Panc1 (cell line): ENCODE measurements around the gene CD96. TPM values are rescaled to one million over a fixed set of nuclear protein-coding genes. Genes with fewer than 3 reads are reported as not detected.

Experiments
- ATAC-seq: fragments of 200-7000 bp; cut with Tn5 transposase; 2 replicates; pipeline ENCODE4 v1.9.1; 2020; ENCODE audit warnings: mild to moderate bottlenecking, moderate library complexity
- BruUV-seq: library from RNA; stranded (reverse); fragments of 400-500 nt; replicated peaks from 2 replicates; lab custom pipeline; 2021; lab: Mats Ljungman, UMichigan
- CTCF ChIA-PET: fragments of 300-600 bp; sonication (Branson Sonifier 250); formaldehyde crosslinking; loops from one replicate; lab custom pipeline; 2022; ENCODE audit warnings: antibody characterized with exemption; lab: Charles Lee
- POLR2A ChIA-PET: fragments of 300-600 bp; sonication (Branson Sonifier 250); formaldehyde crosslinking; loops from one replicate; lab custom pipeline; 2022; ENCODE audit warnings: antibody characterized with exemption; lab: Charles Lee
- DNase-seq: peaks from one replicate; pipeline ENCODE4 v3.0.0-alpha.2; 2010; ENCODE audit warnings: low read depth, low spot score
- H3K27ac ChIP-seq: 2 replicates; pipeline ENCODE4 v1.5.1; 2011; ENCODE audit warnings: mild to moderate bottlenecking, low read length, inconsistent platforms
- H3K27me3 ChIP-seq: fragments of 200-500 bp; sonication (Bioruptor generic); 2 replicates; pipeline ENCODE4 v1.6.0; 2014; ENCODE audit warnings: low read length, inconsistent platforms; ENCODE audit not compliant: control insufficient read depth, insufficient read depth
- H3K36me3 ChIP-seq: fragments of 200-500 bp; sonication (Bioruptor generic); 2 replicates; pipeline ENCODE4 v1.5.1; 2014; ENCODE audit warnings: inconsistent platforms, mild to moderate bottlenecking, low read length, moderate library complexity; ENCODE audit not compliant: control insufficient read depth, insufficient read depth
- H3K4me1 ChIP-seq: 2 replicates; pipeline ENCODE4 v1.5.1; 2011; ENCODE audit warnings: inconsistent platforms, mild to moderate bottlenecking, low read length, moderate library complexity; ENCODE audit not compliant: control insufficient read depth, insufficient read depth
- H3K4me3 ChIP-seq, 2 experiments: 2 replicates each; pipeline ENCODE4 v1.5.1; 2011 to 2012; ENCODE audit warnings: low read depth in 2 of 2, low read length in 2 of 2, mild to moderate bottlenecking in 2 of 2, inconsistent platforms in 1 of 2, moderate library complexity in 1 of 2
- H3K9me3 ChIP-seq: fragments of 200-500 bp; sonication (Bioruptor generic); 2 replicates; pipeline ENCODE4 v1.5.1; 2014; ENCODE audit warnings: low read depth, mild to moderate bottlenecking, inconsistent platforms, low read length, moderate library complexity; ENCODE audit not compliant: control insufficient read depth, insufficient read depth
- CTCF ChIP-seq: fragments of 450-650 bp; IDR thresholded peaks from 2 replicates; pipeline ENCODE4 v1.5.1; 2017; ENCODE audit warnings: mild to moderate bottlenecking
- POLR2AphosphoS5 ChIP-seq: IDR thresholded peaks from 2 replicates; pipeline ENCODE4 v1.6.1; 2012; ENCODE audit warnings: mild to moderate bottlenecking, low read depth, low read length, moderate library complexity
- SIN3A ChIP-seq: IDR thresholded peaks from 2 replicates; pipeline ENCODE4 v1.6.1; 2012; ENCODE audit warnings: low read depth, mild to moderate bottlenecking, low read length, moderate library complexity, borderline replicate concordance; ENCODE audit not compliant: insufficient read depth
- TCF7L2 ChIP-seq: IDR thresholded peaks from 2 replicates; pipeline ENCODE4 v1.6.1; 2011; ENCODE audit warnings: mild to moderate bottlenecking, low read depth, low read length, inconsistent platforms
- in situ Hi-C: cut with HindIII; loops from 2 replicates; pipeline ENCODE4 v1.10.0; 2016; ENCODE audit warnings: low sequenced_read_pairs, low pct_unique_long_range_greater_than_20kb
- intact Hi-C: fragments of 100-400 bp; cut with micrococcal nuclease; formaldehyde crosslinking; loops from one replicate; pipeline ENCODE4 v1.10.0; 2022; ENCODE audit not compliant: unreplicated experiment
- total RNA-seq: library from RNA; stranded (reverse); gene quantifications from one replicate; pipeline ENCODE4 v1.2.1, GENCODE V29; 2021; ENCODE audit not compliant: unreplicated experiment
- TF ChIP-seq, protein P1 (sequence below), 2 experiments: IDR thresholded peaks; 2 replicates each; pipeline ENCODE4 v1.6.1; 2011 to 2012; ENCODE audit warnings: low read depth in 2 of 2, control low read depth in 1 of 2, low read length in 1 of 2, mild to moderate bottlenecking in 1 of 2, moderate library complexity in 1 of 2; ENCODE audit not compliant: insufficient read depth in 1 of 2

CD96 gene
- total RNA-seq, 1 experiment from 2014 or later: not detected

GRCh38 chr3:111509308-111509707 is 32.7 kb upstream of the CD96 start:
- ChIA-PET POLR2A (no interaction called here), CTCF (no interaction called here)
- Histone ChIP-seq H3K36me3 (no peaks in the 10 kb centered on the region), H3K4me1 (no peaks in the 10 kb centered on the region), H3K9me3 (peaks cover 3% of the 10 kb centered on the region; the same call in 1 of the 2 replicates), H3K4me3 (no peak overlapping the region), H3K27me3 (no peaks in the 10 kb centered on the region), H3K27ac (no peak overlapping the region)
- intact Hi-C loops: no loop called here
- TF ChIP-seq, protein P1, sequence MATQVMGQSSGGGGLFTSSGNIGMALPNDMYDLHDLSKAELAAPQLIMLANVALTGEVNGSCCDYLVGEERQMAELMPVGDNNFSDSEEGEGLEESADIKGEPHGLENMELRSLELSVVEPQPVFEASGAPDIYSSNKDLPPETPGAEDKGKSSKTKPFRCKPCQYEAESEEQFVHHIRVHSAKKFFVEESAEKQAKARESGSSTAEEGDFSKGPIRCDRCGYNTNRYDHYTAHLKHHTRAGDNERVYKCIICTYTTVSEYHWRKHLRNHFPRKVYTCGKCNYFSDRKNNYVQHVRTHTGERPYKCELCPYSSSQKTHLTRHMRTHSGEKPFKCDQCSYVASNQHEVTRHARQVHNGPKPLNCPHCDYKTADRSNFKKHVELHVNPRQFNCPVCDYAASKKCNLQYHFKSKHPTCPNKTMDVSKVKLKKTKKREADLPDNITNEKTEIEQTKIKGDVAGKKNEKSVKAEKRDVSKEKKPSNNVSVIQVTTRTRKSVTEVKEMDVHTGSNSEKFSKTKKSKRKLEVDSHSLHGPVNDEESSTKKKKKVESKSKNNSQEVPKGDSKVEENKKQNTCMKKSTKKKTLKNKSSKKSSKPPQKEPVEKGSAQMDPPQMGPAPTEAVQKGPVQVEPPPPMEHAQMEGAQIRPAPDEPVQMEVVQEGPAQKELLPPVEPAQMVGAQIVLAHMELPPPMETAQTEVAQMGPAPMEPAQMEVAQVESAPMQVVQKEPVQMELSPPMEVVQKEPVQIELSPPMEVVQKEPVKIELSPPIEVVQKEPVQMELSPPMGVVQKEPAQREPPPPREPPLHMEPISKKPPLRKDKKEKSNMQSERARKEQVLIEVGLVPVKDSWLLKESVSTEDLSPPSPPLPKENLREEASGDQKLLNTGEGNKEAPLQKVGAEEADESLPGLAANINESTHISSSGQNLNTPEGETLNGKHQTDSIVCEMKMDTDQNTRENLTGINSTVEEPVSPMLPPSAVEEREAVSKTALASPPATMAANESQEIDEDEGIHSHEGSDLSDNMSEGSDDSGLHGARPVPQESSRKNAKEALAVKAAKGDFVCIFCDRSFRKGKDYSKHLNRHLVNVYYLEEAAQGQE (IDR thresholded peaks at IDR 0.05; ENCODE audit: insufficient read depth in 1 of 2, low read depth in 2 of 2, low read length in 1 of 2): no peak
- no peak for TF ChIP-seq POLR2AphosphoS5
- no peak for TF ChIP-seq CTCF
- TF ChIP-seq TCF7L2: no peak
- no peak for TF ChIP-seq SIN3A
- ATAC-seq (no peak), DNase-seq (no peak)
- BruUV-seq: no TSS peak
- in situ Hi-C loops: no loop called here

- Histone ChIP-seq H3K27ac (no peak overlapping the region), H3K27me3 (no peaks in the 10 kb centered on the region), H3K9me3 (no peaks in the 10 kb centered on the region; the same call in 1 of the 2 replicates), H3K4me1 (no peaks in the 10 kb centered on the region), H3K36me3 (no peaks in the 10 kb centered on the region), H3K4me3 (no peak overlapping the region)
- intact Hi-C loops: no loop called here
- no peak for TF ChIP-seq CTCF
- TF ChIP-seq SIN3A: no peak
- TF ChIP-seq, protein P1 (IDR thresholded peaks at IDR 0.05; ENCODE audit: insufficient read depth in 1 of 2, low read depth in 2 of 2, low read length in 1 of 2): no peak
- TF ChIP-seq TCF7L2: no peak
- TF ChIP-seq POLR2AphosphoS5: no peak
- ChIA-PET POLR2A (no interaction called here), CTCF (no interaction called here)
- BruUV-seq: no TSS peak
- no peak for DNase-seq
- in situ Hi-C loops: no loop called here
- no peak for ATAC-seq
These were observed 24.2 kb upstream of the CD96 start for GRCh38 chr3:111517801-111518200.
